NCI-H446 (cell line): ENCODE measurements around the gene ATP8B4.

ENCODE experiments used
- DNase-seq, 2 experiments: peaks; one replicate each; lab custom pipeline; 2025; lab: John Stamatoyannopoulos, UW

Gene ATP8B4

GRCh38 chr15:49857496-49858475, 261.2 kb downstream of the ATP8B4 start:
- DNase-seq = no peak

DNA sequence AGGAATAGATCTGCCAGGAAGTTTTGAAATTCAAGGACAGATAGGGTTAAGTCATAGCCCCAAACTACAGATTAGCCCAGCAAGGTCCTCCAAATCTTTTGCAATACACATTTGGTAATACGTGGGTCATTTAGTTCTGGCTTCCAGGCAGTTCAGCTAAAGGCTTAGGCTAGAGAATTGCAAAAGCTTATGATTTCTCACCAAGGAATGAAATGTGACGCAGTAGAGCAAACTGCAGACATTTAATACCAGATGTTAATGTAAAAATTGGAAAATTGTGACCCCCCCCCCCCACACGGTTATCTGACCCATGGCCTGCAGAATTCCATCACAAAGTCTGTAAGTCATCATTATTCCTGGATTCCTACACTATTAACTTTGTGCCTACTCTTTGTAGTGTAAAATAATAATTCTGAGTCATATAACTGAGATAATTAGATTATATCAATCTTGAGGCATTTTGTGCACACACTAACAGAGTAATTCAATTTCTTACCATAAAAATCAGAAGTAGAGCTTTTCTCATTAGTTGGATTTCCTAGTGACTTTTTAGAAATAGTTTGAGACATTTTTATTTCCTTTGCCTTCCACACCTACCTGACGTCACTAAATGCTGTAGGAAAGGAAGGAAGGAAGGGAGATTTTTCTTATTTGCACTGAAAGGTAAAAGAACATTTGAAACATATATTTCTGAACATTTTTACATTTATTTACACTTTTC, 263.0 kb downstream of the ATP8B4 start:
- DNase-seq = no peak

- no peak for DNase-seq
Observed at GRCh38 chr15:49852756-49853155, 266.3 kb downstream of the ATP8B4 start.

DNA sequence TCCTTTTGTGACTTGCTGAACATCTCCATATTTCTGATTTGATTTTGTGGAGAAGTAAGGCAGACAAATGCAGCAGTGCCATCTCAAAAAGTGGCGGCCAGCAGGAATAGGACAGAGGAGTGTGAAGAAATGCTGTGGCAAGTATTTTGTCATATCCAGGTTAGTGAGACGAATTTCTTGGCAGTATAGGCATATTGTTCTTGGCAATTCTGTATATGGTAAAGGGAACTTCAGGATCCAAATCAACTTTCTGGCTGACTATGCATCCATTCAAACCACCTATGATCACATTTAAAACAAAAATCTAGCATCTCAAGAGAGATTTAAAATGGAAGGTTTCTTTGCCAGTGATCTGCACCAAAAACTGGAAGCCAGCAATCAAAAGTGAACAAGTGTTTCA, 270.2 kb downstream of the ATP8B4 start:
- DNase-seq = no peak

GRCh38 chr15:49848282-49848724, 270.7 kb downstream of the ATP8B4 start:
- DNase-seq = no peak

GRCh38 chr15:49847423-49848281, 271.4 kb downstream of the ATP8B4 start:
- DNase-seq = no peak

- DNase-seq = no peak
Observed at GRCh38 chr15:49844390-49844789, 274.6 kb downstream of the ATP8B4 start.

DNA sequence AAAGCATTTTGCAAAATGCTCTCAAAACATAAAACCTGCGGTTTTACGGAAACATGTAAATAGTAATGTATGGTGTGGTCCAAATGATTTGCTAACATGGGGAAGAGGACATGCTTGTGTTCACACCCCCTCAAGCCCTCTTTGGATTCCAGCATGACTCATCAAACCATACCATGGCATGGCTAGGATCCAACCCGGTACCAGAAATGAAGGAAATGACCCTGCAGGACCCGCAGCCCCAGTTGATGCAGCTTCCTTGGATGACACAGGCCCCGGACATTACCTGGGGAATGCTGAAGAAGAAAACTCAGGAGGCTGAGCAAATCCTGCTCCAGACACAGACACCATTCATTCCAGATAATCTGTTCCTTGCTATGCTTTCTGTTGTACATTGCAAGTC, 275.3 kb downstream of the ATP8B4 start:
- DNase-seq = no peak

- no peak for DNase-seq
Observed at GRCh38 chr15:49842031-49842730, 276.9 kb downstream of the ATP8B4 start.

DNA sequence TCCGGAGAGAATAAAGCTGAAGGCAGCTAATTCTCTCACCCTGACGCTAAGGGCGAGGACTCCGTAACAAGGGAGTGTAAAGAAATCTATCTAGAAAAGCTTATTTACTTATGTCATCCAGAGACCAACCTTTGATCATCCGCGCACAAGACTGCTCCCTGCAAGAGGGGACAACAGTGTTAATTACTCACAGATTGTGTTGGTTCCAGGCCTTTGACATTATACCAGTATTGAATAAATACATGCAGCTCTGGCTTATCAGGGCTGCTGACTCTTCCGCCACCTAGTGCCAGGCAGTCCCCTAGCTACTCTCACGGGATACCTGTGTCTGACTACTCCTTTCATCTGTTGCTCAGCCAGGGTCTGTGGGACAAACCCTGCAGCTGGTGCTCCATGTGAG, 286.5 kb downstream of the ATP8B4 start:
- peak in 1 of 2 experiments; percentile 3 for DNase-seq

- no peak for DNase-seq
Observed at GRCh38 chr15:49831206-49831965, 287.6 kb downstream of the ATP8B4 start.

DNA sequence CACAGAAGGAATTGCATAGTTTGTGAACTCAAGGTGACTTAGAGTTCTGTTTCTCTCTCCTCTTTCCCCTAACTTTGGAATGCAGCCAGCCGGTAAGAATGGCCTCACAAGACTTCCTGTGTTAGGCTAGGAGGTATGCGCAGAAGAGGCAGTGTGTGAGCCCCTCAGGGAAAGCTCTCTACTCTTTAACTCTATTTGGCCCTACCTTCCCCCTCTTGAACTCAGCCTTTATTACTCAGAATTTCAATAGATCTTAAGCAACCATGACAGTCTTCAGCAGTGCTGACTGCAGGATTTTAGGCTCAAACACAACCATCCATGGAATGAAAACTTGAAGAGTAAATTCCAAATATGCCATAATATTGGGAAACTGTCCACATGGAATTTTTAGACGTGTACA, 288.6 kb downstream of the ATP8B4 start:
- no peak for DNase-seq

GRCh38 chr15:49827311-49827710, 291.7 kb downstream of the ATP8B4 start:
- no peak for DNase-seq

- DNase-seq = no peak
Observed at GRCh38 chr15:49826640-49827234, 292.3 kb downstream of the ATP8B4 start.

DNA sequence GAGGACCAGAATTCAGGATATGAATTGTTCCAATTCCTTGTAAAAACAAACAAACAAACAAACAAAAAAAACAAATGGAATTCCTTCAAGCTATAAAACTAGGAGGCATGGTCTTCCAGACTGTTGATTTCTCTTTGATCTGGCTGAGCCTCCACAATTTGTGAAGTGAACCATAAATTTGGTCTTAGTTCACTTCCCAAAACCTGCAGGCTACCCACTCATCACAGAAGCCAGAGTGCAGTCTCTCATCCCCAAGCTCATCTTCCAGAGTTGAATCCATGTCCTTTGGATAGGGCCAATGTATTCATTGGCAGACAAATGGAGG, 294.3 kb downstream of the ATP8B4 start:
- DNase-seq = no peak

GRCh38 chr15:49823987-49824774, 294.9 kb downstream of the ATP8B4 start:
- no peak for DNase-seq

DNA sequence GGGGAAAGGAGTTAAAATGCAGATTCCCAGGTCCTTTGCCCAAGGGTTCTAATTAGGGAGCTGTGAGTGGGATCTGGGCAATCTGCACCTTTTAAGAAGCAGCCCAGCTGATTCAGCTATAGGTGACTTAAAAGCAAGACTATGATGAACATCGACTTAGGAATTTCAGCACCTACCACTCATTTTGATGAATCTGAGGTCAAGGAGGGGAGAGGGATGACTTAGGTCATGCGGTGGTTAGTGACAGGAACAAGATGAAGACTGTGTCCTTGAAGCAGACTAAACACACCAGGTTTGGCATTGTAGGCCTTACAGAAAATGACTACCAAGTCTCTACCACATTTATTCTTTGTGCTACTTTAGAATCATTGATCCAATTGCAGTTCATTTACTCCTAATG, 301.9 kb downstream of the ATP8B4 start:
- DNase-seq = no peak

GRCh38 chr15:49815950-49816349, 303.1 kb downstream of the ATP8B4 start:
- DNase-seq = peak; percentile 38 to 82

GRCh38 chr15:49815526-49815925, 303.5 kb downstream of the ATP8B4 start:
- no peak for DNase-seq

DNA sequence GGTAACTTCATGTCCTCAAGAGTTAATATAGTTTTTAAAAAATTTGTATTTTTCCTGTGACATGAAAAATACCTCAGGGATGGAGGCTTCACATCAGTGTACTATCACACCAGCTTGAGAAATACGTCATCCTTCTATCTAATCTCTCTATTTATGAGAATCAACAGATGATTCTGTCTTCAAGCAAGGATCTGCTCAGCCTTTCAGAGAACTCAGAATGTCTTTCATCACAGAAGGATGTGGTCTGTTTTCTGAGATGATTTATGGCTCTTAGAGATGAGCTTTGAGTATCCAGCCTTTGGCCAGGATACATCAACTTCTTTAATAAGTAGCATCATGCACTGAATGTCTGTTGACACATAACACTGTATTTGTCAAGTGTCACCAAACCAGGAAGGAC, 304.3 kb downstream of the ATP8B4 start:
- peak in 1 of 2 experiments; percentile 5 for DNase-seq
